Brain microvascular endothelial cell (primary cell): Measurements from ENCODE around the gene CFAP119.
A peak's percentile ranks its signal among the peaks of the same experiment; 100 is the strongest.

Source experiments
- DNase-seq: peaks from one replicate; pipeline ENCODE4 v3.0.0-alpha.2; 2020
- H3K27ac ChIP-seq: fragments of 250-450 bp; sonication (Bioruptor Pico); 2 replicates; pipeline ENCODE4 v1.5.1; 2020; ENCODE audit warnings: mild to moderate bottlenecking, moderate library complexity
- H3K27me3 ChIP-seq: fragments of 250-450 bp; sonication (Bioruptor Pico); replicated peaks from 2 replicates; pipeline ENCODE4 v1.5.1; 2020; ENCODE audit warnings: mild to moderate bottlenecking
- H3K36me3 ChIP-seq: fragments of 250-450 bp; sonication (Bioruptor Pico); replicated peaks from 2 replicates; pipeline ENCODE4 v1.5.1; 2020; ENCODE audit warnings: mild to moderate bottlenecking
- H3K4me3 ChIP-seq: 2 replicates; pipeline ENCODE4 v1.5.1; 2011; ENCODE audit warnings: low read depth, mild to moderate bottlenecking, control low read depth, low read length, moderate library complexity
- CTCF ChIP-seq: IDR thresholded peaks from 2 replicates; pipeline ENCODE4 v1.5.1; 2011; ENCODE audit warnings: low read depth, mild to moderate bottlenecking, moderate library complexity, low read length, control low read depth, inconsistent platforms; ENCODE audit errors: missing control alignments
- in situ Hi-C: cut with HindIII; loops from 2 replicates; pipeline ENCODE4 v1.10.0; 2017; ENCODE audit warnings: low sequenced_read_pairs, low pct_ligation_motif_present

Gene CFAP119

GRCh38 chr16:30778549-30779244 is 16.8 kb upstream of the CFAP119 start:
- Histone ChIP-seq H3K27me3 (no peaks in the 10 kb centered on the region), H3K27ac (no peak overlapping the region), H3K36me3 (peaks cover 32% of the 10 kb centered on the region), H3K4me3 (no peak overlapping the region)
- TF ChIP-seq CTCF, result no peak
- in situ Hi-C loops, result loop anchor here (25.0 kb wide), 1 partner anchor 109 kb away; the partner anchor contains the start of genes BCL7C and CTF1
- DNase-seq, result no peak

GRCh38 chr16:30777591-30778297 is 15.9 kb upstream of the CFAP119 start:
- H3K36me3 ChIP-seq, result peaks cover 32% of the 10 kb centered on the region
- H3K27me3 ChIP-seq, result no peaks in the 10 kb centered on the region
- no peak for TF ChIP-seq CTCF
- no peak overlapping the region for H3K4me3 ChIP-seq
- DNase-seq, result no peak
- no peak overlapping the region for H3K27ac ChIP-seq
- in situ Hi-C loops, result loop anchor here (25.0 kb wide), 1 partner anchor 110 kb away; the partner anchor contains the start of genes BCL7C and CTF1

- no peak for TF ChIP-seq CTCF
- peaks cover 40% of the 10 kb centered on the region for H3K36me3 ChIP-seq
- peak; percentile 78 for DNase-seq
- peak overlapping the region; percentile 55 for H3K27ac ChIP-seq
- no peaks in the 10 kb centered on the region for H3K27me3 ChIP-seq
- H3K4me3 ChIP-seq, result peak overlapping the region; percentile 74
- in situ Hi-C loops, result loop anchor here (25.0 kb wide), 1 partner anchor 112 kb away; the partner anchor contains the start of genes BCL7C and CTF1
Measured at GRCh38 chr16:30775392-30776188, 13.7 kb upstream of the CFAP119 start.

- DNase-seq, result no peak
- no peak for TF ChIP-seq CTCF
- no peaks in the 10 kb centered on the region for H3K27me3 ChIP-seq
- no peak overlapping the region for H3K27ac ChIP-seq
- peaks cover 45% of the 10 kb centered on the region for H3K36me3 ChIP-seq
- H3K4me3 ChIP-seq, result peak overlapping the region; percentile 74
- in situ Hi-C loops, result loop anchor here (25.0 kb wide), 1 partner anchor 112 kb away; the partner anchor contains the start of genes BCL7C and CTF1
Measured at GRCh38 chr16:30775131-30775391, 13.2 kb upstream of the CFAP119 start.

- Histone ChIP-seq H3K36me3 (peaks cover 49% of the 10 kb centered on the region), H3K27ac (no peak overlapping the region), H3K27me3 (no peaks in the 10 kb centered on the region), H3K4me3 (peak overlapping the region; percentile 74)
- TF ChIP-seq CTCF, result no peak
- in situ Hi-C loops, result loop anchor here (25.0 kb wide), 1 partner anchor 113 kb away; the partner anchor contains the start of genes BCL7C and CTF1
- no peak for DNase-seq
Measured at GRCh38 chr16:30774367-30775130, 12.7 kb upstream of the CFAP119 start.
